ENCODE measurements around the gene ADGRE3.
"Not testable (repeated sequence)": the region's sequence is repeated elsewhere in the genome, so short reads cannot be mapped to it uniquely, and the experiment has no call there.

The ADGRE3 gene

GRCh38 chr19:14648506-14648905 lies 26.1 kb downstream of the ADGRE3 start:
- DNase-seq, result no peak
- TF ChIP-seq GATA1 (IDR thresholded peaks at IDR 0.05; ENCODE audit: low read depth, low read length), result no peak
- no peak for TF ChIP-seq POLR2A (IDR thresholded peaks at IDR 0.05; ENCODE audit: low read length)

DNA sequence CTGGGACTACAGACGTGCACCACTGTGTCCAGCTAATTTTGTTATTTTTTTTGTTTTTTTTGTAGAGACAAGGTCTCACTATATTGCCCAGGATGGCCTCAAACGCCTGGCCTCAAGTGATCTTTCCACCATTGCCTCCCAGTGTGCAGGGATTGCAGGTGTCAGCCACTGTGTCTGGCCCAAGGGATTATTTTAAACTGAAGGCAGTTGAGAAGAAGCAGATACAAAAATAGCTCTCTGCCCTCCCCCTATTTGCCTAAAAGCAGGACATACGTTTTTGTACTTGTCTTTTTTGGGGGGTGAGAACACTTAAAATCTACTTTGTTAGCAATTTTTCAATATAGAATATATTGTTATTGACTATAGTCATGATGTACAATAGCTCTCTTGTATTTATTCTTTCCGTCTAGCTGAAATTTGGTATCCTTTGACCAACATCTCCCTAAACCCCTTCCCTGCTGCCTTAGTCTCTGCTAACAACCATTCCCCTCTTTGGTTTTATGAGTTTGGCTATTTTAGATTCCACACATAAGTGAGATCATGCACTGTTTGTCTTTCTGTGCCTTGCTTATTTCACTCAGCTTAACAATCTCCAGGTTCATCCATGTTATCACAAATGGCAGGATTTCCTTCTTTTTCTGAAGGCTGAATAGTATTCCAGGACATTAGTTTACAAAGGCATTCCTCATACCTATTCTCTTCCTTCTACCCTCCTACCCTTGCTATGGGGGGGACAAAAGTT lies 34.9 kb downstream of the ADGRE3 start:
- DNase-seq, result no peak
- TF ChIP-seq GATA1 (IDR thresholded peaks at IDR 0.05; ENCODE audit: low read depth, low read length), result no peak
- TF ChIP-seq POLR2A (IDR thresholded peaks at IDR 0.05; ENCODE audit: low read length), result no peak

GRCh38 chr19:14632286-14632685 lies 42.4 kb downstream of the ADGRE3 start:
- TF ChIP-seq POLR2A (IDR thresholded peaks at IDR 0.05; ENCODE audit: low read length) (no peak), GATA1 (IDR thresholded peaks at IDR 0.05; ENCODE audit: low read depth, low read length) (no peak)
- peak; percentile 25 to 48 for DNase-seq

DNA sequence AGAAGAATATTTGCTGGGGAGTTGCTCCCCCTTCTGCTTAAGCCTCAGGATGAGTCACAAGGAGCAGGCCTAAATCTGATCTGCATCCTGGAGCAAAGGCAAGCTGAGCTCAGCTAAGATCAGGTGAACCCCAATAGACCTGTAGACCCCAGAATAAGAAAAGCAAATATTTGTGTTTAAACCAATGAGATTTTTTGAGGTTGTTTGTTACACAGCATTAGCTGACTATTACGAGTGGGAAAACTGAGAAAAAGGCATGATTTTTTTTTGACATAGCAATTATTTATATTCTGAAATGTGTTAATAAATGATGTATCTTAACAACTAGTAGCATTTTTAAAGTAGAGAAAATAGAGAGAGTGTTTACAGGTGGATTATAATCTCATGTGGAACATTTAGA lies 45.1 kb downstream of the ADGRE3 start:
- TF ChIP-seq POLR2A (IDR thresholded peaks at IDR 0.05; ENCODE audit: low read length) (no peak), GATA1 (IDR thresholded peaks at IDR 0.05; ENCODE audit: low read depth, low read length) (no peak)
- no peak for DNase-seq

DNA sequence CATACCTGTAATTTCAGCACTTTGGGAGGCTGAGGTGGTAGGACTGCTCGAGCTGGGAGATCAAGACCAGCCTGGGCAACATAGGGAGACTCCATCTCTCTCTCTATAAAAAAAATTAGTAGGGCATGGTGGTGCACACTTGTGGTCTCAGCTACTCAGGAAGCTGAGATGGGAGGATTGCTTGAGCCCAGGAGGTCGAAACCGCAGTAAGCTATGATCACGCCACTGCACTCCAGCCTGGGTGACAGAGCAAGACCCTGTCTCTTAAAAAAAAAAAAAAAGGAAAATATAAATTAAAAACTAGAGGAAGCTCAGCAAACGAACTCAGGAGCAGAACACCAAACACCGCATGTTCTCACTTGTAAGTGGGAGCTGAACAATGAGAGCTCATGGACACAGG lies 50.2 kb downstream of the ADGRE3 start:
- not testable (repeated sequence) for DNase-seq

DNA sequence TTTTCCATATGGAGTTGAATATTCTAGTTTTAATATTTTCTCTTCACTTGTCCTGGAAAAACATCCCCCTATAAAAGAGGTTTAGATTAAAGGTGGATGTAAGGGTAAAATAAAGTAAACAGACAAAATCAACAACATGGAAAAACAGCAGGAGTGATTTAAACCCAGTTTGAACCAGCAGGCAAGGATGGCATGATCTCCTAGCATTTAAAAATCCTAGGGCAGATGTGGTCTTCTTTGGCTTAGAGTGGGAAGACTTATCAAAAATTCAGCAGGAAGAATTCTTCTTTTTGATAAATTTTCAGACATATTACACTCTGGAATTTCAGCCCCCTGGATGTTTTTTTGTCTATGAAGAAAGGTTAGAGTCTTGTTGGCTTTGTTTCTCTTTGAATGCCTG lies 55.2 kb downstream of the ADGRE3 start:
- TF ChIP-seq GATA1 (IDR thresholded peaks at IDR 0.05; ENCODE audit: low read depth, low read length), result no peak
- no peak for TF ChIP-seq POLR2A (IDR thresholded peaks at IDR 0.05; ENCODE audit: low read length)

DNA sequence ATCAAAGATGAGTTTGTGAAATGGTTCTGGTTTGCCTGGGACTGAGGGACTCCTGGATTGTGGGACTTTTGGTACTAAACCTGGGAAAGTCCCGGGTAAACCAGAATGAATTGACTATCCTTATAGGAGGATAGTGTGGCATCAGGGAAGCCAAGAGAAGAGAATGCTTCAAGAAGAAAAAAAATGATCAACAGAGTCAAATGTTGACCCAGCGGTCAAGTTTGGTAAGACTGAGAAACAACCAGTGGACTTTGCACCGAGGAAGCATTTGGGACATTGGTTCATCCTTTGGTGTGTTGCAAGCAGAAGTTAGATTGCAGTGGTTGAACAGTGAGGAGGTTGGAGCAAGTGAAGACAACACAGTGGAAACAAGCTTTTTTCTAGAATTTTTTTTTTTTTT lies 58.2 kb downstream of the ADGRE3 start:
- no peak for DNase-seq

More for the DNA sequence above, 55.2 kb downstream of the ADGRE3 start:
- no peak for DNase-seq

GRCh38 chr19:14615623-14616022 lies 59.0 kb downstream of the ADGRE3 start:
- TF ChIP-seq GATA1 (IDR thresholded peaks at IDR 0.05; ENCODE audit: low read depth, low read length), result no peak
- no peak for TF ChIP-seq POLR2A (IDR thresholded peaks at IDR 0.05; ENCODE audit: low read length)
- DNase-seq, result no peak

More for the DNA sequence above, 58.2 kb downstream of the ADGRE3 start:
- TF ChIP-seq GATA1 (IDR thresholded peaks at IDR 0.05; ENCODE audit: low read depth, low read length), result no peak

- TF ChIP-seq POLR2A (IDR thresholded peaks at IDR 0.05; ENCODE audit: low read length) (no peak), GATA1 (IDR thresholded peaks at IDR 0.05; ENCODE audit: low read depth, low read length) (no peak)
- peak in 1 of 2 experiments; percentile 6 for DNase-seq
These were observed 60.6 kb downstream of the ADGRE3 start for GRCh38 chr19:14614099-14614412.

GRCh38 chr19:14613399-14614098 lies 61.1 kb downstream of the ADGRE3 start:
- DNase-seq, result not testable (repeated sequence)

GRCh38 chr19:14612657-14613056 lies 62.0 kb downstream of the ADGRE3 start:
- DNase-seq, result no peak
- TF ChIP-seq POLR2A (IDR thresholded peaks at IDR 0.05; ENCODE audit: low read length) (no peak), GATA1 (IDR thresholded peaks at IDR 0.05; ENCODE audit: low read depth, low read length) (no peak)

DNA sequence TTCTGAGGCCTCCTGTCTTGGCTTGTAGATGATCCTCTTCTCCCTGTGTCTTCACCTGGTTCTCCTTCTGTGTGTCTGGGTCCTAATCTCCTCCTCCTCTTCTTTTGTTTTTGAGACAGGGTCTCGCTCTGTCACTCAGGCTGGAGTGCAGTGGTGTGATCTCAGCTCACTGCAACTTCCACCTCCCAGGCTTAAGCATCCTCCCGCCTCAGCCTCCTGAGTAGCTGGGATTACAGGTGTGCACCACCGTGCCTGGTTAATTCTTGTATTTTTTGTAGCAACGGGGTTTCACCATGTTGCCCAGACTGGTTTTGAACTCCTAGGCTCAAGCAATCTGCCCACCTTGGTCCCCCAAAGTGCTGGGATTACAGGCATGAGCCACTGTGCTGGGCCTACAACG lies 62.4 kb downstream of the ADGRE3 start:
- not testable (repeated sequence) for DNase-seq

- TF ChIP-seq POLR2A (IDR thresholded peaks at IDR 0.05; ENCODE audit: low read length) (no peak), GATA1 (IDR thresholded peaks at IDR 0.05; ENCODE audit: low read depth, low read length) (no peak)
- no peak for DNase-seq
These were observed 63.6 kb downstream of the ADGRE3 start for GRCh38 chr19:14611051-14611450.

DNA sequence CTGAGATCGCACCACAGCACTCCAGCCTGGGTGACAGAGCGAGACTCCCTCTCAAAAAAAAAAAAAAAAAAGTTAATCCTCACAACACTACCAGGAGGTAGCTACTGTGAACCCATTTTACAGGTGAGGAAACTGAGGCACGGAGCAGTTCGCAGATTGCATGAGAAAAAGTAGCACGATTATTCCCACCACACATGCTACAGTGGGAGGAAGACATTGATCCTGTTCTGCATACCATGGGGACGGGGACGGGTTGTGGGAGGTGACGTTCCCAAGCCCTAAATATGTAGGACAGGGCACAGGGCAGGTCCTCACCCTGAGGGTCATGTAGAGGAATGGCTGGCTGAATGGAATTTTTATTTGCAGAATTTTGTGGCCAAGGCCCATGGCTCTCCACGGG lies 68.0 kb downstream of the ADGRE3 start:
- TF ChIP-seq GATA1 (IDR thresholded peaks at IDR 0.05; ENCODE audit: low read depth, low read length) (no peak), POLR2A (IDR thresholded peaks at IDR 0.05; ENCODE audit: low read length) (no peak)
- no peak for DNase-seq

GRCh38 chr19:14603990-14604387 lies 70.7 kb downstream of the ADGRE3 start:
- DNase-seq, result no peak
- TF ChIP-seq GATA1 (IDR thresholded peaks at IDR 0.05; ENCODE audit: low read depth, low read length) (no peak), POLR2A (IDR thresholded peaks at IDR 0.05; ENCODE audit: low read length) (no peak)

All from erythroblast (primary cell).